Calu3 (cell line): ENCODE measurements around the gene PER2. TPM values are rescaled to one million over a fixed set of nuclear protein-coding genes. Genes with fewer than 3 reads are reported as not detected.

Experiments
- BruUV-seq: library from RNA; stranded (reverse); fragments of 400-500 nt; replicated peaks from 2 replicates; lab custom pipeline; 2021; lab: Mats Ljungman, UMichigan
- CTCF ChIA-PET: fragments of 300-600 bp; sonication (Branson Sonifier 250); formaldehyde crosslinking; loops from one replicate; lab custom pipeline; 2022; ENCODE audit warnings: antibody characterized with exemption; lab: Charles Lee
- DNase-seq: peaks from one replicate; pipeline ENCODE4 v3.0.0; 2022
- H3K27ac Mint-ChIP-seq: one replicate; pipeline ENCODE4 v1.8.0; 2022; ENCODE audit warnings: mixed read lengths; ENCODE audit not compliant: unreplicated experiment
- H3K27me3 Mint-ChIP-seq: one replicate; pipeline ENCODE4 v1.8.0; 2022; ENCODE audit warnings: mixed read lengths; ENCODE audit not compliant: unreplicated experiment
- H3K36me3 Mint-ChIP-seq: one replicate; pipeline ENCODE4 v1.8.0; 2022; ENCODE audit warnings: mild to moderate bottlenecking, moderate library complexity, mixed read lengths; ENCODE audit not compliant: insufficient read depth, unreplicated experiment
- H3K4me1 Mint-ChIP-seq: one replicate; pipeline ENCODE4 v1.8.0; 2022; ENCODE audit warnings: mild to moderate bottlenecking, low read depth, mixed read lengths; ENCODE audit not compliant: unreplicated experiment
- H3K4me3 Mint-ChIP-seq: one replicate; pipeline ENCODE4 v1.8.0; 2022; ENCODE audit warnings: mild to moderate bottlenecking, low read depth, moderate library complexity, mixed read lengths; ENCODE audit not compliant: unreplicated experiment
- H3K9me3 Mint-ChIP-seq: one replicate; pipeline ENCODE4 v1.8.0; 2022; ENCODE audit warnings: low read depth, mixed read lengths; ENCODE audit not compliant: unreplicated experiment
- intact Hi-C: fragments of 100-400 bp; cut with micrococcal nuclease; formaldehyde crosslinking; loops from one replicate; pipeline ENCODE4 v1.10.0; 2022; ENCODE audit not compliant: unreplicated experiment
- total RNA-seq: library from RNA; stranded (reverse); gene quantifications from 2 replicates; pipeline ENCODE4 v1.2.3, GENCODE V29; 2022
- TF ChIP-seq, protein P1 (sequence below): fragments of 200-600 bp; IDR thresholded peaks from one replicate; pipeline ENCODE4 v1.8.0; 2022; ENCODE audit warnings: antibody characterized with exemption; ENCODE audit not compliant: unreplicated experiment

The PER2 gene
- total RNA-seq, 1 experiment from 2014 or later, result 14.0 TPM

DNA sequence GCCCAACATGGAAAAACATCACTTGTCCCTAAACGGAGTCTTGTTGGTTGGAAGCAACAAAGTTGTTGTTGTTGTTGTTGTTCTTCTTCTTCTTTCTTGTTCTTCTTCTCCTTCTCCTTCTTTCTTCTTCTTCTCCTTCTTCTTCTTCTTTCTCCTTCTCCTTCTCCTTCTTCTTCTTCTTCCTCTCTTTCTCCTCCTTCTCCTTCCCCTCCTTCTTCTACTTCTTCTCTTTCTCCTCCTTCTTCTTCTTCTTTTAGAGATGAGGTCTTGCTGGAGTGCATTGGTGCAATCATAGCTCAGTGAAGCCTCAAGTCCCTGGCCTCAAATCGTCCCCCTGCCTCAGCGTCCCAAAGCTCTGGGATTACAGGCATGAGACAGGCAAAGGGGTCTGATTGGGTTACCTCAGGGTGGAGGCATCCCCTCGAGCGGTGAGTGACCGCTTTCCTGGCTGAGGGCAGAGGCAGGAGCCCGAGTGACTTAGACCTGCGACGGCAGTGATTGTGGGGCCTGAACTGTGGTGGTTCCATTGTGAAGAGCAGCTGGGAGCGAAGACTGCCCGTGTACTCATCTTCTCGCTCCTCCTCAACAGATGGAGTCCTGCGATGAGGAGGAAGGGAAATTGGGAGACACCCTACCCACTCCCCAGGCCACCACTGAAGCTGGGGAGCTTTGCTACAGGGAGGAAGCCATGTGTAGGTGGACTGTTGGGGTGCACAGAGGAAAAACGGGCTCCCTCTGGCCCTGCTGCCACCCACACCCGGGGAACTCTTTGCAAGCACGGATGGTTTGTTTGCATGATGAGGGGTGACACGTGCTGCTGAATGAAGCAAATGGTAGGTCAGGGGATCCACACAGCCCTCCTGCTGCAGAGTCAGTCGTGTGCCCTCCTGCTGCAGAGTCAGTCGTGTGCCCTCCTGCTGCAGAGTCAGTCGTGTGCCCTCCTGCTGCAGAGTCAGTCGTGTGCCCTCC lies 7.0 kb upstream of the PER2 start:
- intact Hi-C loops, result no loop called here
- H3K4me3 Mint-ChIP-seq, result no peak overlapping the region
- peaks cover 32% of the 10 kb centered on the region for H3K4me1 Mint-ChIP-seq
- peaks cover 2% of the 10 kb centered on the region for H3K36me3 Mint-ChIP-seq
- DNase-seq, result no peak
- TF ChIP-seq, protein P1, sequence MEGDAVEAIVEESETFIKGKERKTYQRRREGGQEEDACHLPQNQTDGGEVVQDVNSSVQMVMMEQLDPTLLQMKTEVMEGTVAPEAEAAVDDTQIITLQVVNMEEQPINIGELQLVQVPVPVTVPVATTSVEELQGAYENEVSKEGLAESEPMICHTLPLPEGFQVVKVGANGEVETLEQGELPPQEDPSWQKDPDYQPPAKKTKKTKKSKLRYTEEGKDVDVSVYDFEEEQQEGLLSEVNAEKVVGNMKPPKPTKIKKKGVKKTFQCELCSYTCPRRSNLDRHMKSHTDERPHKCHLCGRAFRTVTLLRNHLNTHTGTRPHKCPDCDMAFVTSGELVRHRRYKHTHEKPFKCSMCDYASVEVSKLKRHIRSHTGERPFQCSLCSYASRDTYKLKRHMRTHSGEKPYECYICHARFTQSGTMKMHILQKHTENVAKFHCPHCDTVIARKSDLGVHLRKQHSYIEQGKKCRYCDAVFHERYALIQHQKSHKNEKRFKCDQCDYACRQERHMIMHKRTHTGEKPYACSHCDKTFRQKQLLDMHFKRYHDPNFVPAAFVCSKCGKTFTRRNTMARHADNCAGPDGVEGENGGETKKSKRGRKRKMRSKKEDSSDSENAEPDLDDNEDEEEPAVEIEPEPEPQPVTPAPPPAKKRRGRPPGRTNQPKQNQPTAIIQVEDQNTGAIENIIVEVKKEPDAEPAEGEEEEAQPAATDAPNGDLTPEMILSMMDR, result no peak
- CTCF ChIA-PET, result interaction anchor here (0.9 kb wide), 1 partner anchor 10 kb away, joined by 5 read pairs; no protein-coding TSS in a partner anchor
- H3K27ac Mint-ChIP-seq, result no peak overlapping the region
- no TSS peak for BruUV-seq
- H3K27me3 Mint-ChIP-seq, result peaks cover 26% of the 10 kb centered on the region
- H3K9me3 Mint-ChIP-seq, result no peaks in the 10 kb centered on the region

- DNase-seq, result no peak
- TF ChIP-seq, protein P1, result no peak
- intact Hi-C loops, result no loop called here
- CTCF ChIA-PET, result interaction anchor here (0.9 kb wide), 1 partner anchor 11 kb away, joined by 5 read pairs; no protein-coding TSS in a partner anchor
- Mint-ChIP-seq H3K9me3 (no peaks in the 10 kb centered on the region), H3K27me3 (peaks cover 26% of the 10 kb centered on the region), H3K27ac (no peak overlapping the region), H3K4me1 (peaks cover 32% of the 10 kb centered on the region), H3K4me3 (no peak overlapping the region), H3K36me3 (peaks cover 10% of the 10 kb centered on the region)
- no TSS peak for BruUV-seq
Observed at GRCh38 chr2:238294393-238295143, 6.2 kb upstream of the PER2 start.

DNA sequence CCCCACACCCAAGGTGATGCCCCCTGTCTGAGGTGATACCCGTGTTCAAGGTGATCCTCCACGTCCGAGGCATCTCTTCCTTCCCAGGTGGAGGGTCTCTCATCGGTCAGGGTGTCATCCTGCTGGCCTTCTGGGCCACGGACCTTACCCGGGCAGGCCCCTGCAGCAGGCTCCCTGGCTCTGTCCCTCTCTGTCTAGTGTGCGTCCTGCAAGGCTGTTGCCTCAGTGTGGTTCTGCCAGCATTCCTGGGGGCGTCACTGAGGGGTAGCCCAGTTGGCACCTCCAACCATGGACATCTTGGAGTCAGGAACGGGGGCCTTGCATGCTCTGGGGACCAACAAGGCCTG lies 5.6 kb upstream of the PER2 start:
- no peak for DNase-seq
- H3K27me3 Mint-ChIP-seq, result peaks cover 26% of the 10 kb centered on the region
- H3K9me3 Mint-ChIP-seq, result no peaks in the 10 kb centered on the region
- no peak overlapping the region for H3K27ac Mint-ChIP-seq
- intact Hi-C loops, result no loop called here
- CTCF ChIA-PET, result interaction anchor here (0.9 kb wide), 1 partner anchor 11 kb away, joined by 5 read pairs; no protein-coding TSS in a partner anchor
- BruUV-seq, result no TSS peak
- TF ChIP-seq, protein P1, result no peak
- H3K4me1 Mint-ChIP-seq, result peaks cover 35% of the 10 kb centered on the region
- H3K36me3 Mint-ChIP-seq, result peaks cover 16% of the 10 kb centered on the region
- H3K4me3 Mint-ChIP-seq, result no peak overlapping the region

DNA sequence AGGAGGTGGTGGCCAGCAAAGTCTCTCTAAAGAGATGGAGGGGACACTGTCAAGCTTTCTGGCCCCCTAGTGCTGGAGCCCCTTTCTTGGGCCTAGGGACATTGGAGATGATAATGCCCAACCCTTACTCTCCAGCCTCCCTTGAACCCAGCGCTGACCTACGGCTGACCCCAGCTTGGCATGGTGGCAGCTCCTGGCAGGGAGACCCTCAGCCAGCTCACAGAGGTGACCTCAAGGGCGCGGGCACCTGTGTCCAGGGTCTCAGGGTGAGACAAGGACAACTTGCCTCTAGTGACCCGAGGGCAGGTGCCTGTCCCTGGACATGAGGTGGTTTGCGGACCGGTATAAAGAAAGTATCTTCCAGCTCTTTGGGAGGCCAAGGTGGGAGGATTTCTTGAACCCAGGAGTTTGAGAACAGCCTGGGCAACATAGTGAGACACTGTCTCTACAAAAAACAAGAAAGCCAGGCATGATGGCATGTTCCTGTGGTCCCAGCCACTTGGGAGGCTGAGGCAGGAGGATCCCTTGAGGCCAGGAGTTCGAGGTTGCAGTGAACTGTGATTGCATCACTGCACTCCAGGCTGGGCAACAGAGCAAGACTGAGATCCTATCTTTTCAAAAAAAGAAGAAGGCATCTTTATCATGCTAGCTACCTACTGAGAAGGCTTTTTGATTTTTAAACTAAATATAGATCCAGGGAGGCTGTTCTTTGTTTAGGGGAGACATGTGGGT lies 3.3 kb upstream of the PER2 start:
- Mint-ChIP-seq H3K4me1 (peaks cover 49% of the 10 kb centered on the region), H3K9me3 (no peaks in the 10 kb centered on the region), H3K36me3 (peaks cover 39% of the 10 kb centered on the region), H3K27me3 (peaks cover 17% of the 10 kb centered on the region), H3K27ac (no peak overlapping the region), H3K4me3 (no peak overlapping the region)
- no TSS peak for BruUV-seq
- CTCF ChIA-PET, result no interaction called here
- no peak for DNase-seq
- intact Hi-C loops, result no loop called here
- TF ChIP-seq, protein P1, result no peak
